Inflammatory macrophage treated with lipopolysaccharide for 1 hour (primary cell): Measurements from ENCODE around the gene PSMD9.

Source experiments
- DNase-seq, 2 donors: peaks; one replicate each; pipeline ENCODE4 v3.0.0-alpha.2; 2020 to 2022

PSMD9 gene

DNA sequence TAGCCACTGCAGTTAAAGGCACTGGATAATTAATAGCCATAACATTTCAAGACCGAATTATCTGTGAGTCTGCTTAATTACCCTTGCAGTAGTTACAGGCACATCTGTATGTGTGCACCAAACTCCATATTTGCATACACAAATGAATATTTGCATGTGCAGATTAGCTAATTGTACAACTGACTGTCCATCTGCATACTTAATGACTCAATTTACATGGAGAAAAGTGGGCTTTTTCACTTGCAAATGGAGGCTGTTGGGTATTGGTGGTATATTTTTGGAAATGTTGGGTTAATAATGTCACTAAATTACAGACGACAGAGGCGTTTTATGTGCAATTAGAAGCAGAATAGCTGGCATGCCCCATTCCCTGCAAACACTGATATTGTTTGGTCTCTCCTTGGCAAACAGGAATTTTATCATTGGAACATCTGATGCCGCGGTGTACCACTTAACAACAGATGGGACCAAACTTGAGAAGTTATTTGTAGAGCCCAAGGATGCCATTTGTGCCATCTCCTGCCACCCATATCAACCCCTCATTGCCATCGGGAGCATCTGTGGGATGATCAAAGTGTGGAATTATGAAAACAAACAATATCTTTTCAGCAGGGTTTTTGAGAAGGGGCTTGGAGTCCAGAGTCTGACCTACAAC is 69.4 kb downstream of the PSMD9 start:
- no peak for DNase-seq

DNA sequence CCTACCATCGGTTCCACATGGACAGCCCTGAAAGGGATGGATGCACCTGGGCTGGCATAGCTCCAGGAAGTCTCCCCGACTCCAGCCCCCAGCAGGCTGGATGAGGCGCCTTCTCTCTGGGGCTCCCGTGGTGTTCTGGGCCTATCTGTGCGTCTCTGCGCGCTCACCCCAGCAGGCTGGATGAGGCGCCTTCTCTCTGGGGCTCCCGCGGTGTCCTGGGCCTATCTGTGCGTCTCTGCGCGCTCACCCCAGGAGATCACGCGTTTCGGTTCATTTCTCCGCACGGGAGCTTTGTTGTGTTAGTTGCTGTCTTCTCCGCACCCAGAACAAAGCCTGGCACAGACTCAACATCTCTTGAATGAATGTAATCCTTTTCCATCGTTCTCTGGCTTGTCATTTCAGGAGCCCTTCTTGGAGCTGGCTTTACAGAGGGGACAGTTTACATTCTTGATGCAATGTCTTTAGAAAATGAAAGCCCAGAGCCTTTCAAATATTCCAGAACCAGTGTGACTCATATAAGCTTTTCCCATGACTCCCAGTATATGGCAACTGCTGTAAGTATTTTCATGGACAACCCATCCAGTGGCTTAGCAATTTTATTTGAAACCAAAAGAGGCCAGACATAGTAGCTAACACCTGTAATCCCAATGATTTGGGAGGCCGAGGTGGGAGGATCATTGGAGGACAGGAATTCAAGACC is 70.1 kb downstream of the PSMD9 start:
- DNase-seq: no peak

DNA sequence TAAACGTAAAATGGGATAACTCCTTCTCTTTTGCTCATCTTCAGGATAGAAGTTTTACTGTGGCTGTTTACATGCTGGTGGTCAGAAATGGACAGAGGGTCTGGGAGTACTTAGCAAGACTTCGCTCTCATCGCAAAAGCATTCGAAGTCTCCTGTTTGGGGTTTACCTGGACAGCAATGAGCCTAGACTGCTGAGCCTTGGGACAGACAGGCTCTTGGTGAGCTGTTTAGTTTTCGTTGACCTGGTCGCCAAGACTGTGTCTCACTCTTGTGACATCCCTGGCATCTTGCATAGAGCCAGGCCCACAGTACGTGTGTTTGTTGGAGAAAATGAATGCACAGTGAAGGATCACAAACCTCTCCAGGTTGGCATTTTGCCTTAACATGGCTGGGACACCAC is 72.0 kb downstream of the PSMD9 start:
- no peak for DNase-seq

DNA sequence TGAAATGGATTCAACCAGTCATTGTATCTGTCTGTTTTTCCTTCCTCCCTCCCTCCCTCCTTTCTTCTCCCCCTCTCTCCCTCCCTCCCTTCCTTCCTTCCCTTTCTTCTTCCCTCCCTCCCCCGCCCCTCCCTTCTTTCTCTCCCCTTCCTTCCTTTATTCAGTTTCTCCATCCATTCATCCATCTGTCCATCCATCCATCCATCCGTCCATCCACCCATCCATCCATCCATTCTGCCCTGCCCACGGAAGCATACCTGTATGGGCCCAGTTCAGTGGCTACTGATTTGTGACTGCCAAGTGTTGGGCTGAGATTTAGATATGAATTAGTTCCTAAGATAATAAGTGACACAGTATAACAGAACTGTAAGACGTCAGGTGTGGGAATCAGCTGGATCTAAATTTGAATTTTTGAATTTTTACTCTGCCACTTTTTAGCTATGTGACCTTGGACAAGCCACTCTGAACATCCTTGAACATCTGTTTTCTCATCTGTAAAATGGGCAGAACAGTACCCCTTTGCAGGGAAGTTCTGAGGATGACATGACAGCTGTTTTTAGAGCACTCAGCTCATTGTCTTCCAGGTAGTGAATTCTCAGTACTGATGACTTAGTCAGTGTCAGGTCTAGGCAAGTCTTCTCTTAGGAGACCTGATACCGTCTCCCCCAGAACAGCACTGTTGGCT is 72.7 kb downstream of the PSMD9 start:
- DNase-seq: no peak

DNA sequence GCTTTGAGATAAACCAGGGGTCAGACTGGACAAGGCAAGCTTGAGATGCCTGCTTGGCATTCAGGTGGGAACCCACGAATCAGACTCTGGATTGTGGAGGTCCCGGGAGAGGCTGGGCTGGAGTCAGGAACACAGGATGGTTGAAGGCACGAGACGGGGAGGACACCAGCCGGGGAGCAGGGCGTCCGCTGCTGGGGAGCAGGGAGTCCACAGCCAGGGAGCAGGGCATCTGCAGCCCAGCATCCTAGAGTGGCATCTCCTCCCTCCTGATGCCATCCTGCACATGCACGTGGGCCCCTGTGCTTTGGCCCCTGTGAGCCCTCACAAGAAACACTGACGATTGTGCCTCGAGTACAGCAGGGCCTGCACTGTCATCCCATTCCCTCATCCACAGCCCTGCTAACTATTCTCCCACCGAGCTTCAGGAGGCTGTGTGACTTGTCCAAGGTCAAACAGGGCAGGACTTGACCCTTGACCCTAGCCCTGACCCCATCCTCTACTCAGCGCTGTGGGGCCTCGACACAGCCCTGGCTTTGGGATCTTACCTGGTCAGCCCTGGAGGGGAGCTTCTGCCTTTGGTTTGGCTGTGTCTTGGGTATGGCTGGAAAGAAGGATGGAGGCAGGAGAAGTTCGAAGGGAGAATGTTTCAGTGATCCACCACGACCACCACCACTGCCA is 74.9 kb downstream of the PSMD9 start:
- DNase-seq: no peak

DNA sequence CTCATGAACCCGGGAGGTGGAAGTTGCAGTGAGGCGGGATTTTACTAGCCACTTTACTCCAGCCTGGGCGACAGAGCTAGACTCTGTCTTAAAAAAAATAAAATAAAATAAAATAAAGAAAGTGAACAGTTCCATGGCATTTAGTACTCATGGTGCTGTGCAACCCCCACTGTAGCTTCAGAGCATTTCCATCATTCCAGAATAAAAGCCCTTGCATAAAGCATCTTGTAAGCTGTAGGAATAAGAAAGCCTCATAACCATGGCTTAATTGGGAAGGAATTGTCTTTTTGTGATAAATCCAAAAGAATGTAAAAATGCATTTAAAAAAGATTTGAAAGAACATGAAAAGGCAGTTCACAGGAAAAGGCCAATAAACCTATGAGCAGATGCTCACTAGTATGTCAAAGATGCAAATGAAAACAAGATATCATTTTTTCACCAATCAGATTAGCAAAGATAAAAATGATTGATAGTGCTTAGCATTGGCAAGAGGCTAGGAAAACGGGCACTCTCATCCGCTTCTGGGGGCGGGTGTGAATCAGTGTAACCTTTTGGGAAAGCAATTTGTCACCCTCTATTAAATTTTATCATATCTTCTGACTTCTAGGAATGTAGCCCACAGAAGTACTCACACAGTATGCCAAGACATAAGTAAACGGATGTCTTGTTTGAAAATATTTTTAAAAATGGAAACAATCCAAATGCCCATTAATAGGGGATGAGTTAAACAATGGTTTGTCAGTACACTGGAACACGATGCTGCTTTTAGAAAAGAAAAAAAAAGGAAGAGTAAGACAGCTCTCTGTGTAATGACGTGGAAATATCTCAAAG is 76.4 kb downstream of the PSMD9 start:
- DNase-seq: no peak

DNA sequence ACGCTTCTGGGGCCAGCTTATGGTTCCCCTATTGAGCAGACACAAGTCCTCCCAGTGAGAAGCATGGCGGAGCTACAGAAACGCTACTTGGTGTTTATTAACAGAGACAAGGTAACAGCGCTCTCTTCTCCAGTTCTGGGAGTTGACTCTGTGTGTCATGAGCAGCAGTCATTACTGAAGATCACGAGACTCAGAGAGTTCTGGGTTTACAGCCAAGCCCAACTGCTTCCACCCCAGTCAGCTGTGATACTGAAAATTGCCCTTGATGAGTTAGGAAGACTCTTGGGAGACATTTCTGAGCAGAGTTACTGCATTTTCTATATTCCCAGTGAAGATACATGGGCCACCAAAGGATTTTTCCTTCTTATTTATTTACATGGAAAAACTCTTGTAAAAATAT is 78.4 kb downstream of the PSMD9 start:
- no peak for DNase-seq
